NCI-H524 treated with DMSO at 0.1 percent for 48 hours (cell line): Measurements from ENCODE around the gene C10orf120.
A peak's percentile ranks its signal among the peaks of the same experiment; 100 is the strongest.

Source experiments
- DNase-seq: peaks from one replicate; lab custom pipeline; 2025; lab: John Stamatoyannopoulos, UW

C10orf120 gene

DNA sequence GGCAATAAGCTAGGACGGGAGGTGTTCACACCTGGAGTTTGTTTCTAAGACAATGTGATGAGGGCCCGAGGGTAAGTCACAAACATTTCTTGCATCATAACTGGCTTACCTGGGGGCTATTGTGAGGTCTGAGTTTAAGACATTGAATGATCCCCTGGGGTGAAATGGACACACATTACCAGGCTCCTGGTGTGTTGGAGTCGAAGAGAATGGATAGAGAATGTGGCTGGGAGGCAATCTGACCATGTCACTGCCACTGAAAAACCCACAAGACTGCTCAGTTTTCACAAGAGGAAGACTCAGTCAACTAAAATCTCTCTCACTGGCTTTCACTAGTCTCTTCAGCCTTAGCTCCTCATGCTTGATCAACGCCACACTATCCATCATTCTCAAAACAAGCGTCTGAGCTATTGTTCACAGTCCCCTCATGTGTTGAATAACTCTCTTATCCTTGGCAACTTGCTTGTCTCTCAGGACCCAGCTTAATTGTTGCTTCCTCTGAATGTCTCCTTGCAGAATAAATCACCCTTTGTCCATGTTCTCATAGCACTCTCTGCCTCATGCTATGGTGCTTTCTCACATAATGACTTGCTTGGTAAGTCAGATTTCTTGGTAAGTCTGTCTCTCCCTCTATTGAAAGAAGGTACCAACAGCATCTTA, at the start of gene C10orf120:
C10orf120 (minus strand) TSS at position 51 of the 660 bp plus-strand sequence. CDS start 56 bp downstream, outside the sequence.
- DNase-seq: no peak

DNA sequence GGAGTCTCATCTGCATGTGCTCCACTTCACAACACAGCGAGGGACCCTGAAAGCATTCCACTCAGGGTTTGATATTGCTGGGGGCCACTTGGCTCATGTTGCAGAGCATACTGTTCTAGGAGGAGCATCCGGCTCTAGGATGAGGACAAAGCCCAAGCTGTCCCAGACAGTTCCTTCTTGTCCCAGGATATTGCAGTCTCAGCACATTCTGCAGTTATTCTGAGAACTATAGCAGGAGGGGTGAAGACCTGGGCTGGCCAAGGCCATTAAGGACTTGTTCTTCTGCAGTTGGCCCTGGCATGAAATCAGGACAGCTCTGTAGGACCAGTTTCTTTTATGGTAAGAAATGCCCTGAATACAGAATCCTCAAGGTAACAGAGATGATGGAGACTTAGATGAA, 48.9 kb upstream of the C10orf120 start:
- DNase-seq: no peak

DNA sequence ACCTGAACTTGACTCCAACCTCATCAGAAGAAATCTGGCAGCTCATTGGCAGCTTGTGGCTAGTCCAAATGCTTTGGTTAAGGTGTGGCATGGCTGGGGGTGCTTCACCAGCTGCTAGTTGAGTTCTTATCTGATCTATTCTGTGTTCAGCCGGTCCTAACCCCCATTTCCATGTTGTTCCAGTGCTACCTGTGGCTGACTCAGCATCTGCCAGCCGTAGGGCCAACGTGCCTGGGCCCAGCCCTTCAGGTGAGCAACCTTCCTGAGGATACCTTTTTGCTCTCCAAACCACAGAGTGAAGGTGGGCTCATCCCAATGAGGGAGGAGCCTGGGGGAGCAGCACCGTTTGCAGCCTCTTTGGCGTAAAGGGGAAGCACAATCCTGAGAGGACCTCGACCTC, 46.8 kb upstream of the C10orf120 start:
- no peak for DNase-seq

DNA sequence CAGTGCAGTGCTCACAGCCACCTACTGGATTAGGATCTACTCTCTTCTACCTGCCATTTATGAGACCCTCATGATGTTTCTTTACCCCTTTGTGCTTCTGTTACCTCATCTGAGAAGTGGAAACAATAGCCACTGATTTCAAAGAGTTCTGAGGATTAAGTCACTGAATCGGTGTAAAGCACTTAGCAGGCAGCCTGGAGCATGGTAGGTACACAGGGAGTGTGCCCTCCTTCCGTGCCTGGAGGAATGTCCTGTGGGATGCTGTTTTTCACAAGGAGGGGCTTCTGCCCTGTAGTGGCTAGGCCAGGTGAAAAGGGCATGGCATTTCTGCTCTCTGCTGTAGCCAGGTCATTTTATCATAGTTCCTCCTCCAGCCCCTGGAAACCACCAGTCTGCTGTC, 44.6 kb upstream of the C10orf120 start:
- DNase-seq: no peak

DNA sequence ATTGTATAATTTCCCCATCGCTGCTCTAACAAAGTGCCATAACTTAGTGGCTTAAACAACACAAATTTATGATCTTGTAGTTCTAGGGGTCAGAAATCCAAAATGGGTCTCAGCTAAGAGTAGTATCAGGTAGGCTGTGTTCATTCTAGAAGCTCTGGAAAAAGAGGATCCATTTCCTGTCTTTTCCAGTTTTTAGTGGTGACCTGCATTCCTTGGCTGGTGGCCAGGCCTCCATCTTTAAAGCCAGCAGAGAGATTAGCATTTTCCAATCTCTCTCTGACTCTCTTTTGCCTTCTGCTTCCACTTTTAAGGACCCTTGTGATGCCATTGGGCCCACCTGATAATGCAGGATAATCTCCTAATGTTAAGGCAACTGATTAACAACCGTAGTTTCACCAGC, 41.0 kb upstream of the C10orf120 start:
- DNase-seq: peak; percentile 8

DNA sequence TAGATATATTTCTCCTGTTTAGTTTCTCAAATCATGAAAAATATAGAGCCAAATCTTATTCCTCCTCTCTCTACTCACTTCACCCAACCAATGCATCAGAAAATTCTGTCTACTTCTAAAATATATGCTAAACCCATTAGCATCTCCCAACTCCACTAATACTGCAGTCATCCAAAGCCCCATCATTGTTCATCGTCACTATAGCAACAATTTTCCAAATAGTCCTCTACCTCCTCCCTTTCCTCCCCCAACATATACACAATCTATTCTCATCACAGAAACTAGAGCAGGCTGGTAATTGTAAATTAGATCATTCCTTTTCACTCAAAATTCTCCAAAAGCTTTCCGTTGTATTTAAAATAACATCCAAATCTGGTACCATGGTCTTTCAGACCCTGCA, 38.4 kb upstream of the C10orf120 start:
- DNase-seq: no peak

DNA sequence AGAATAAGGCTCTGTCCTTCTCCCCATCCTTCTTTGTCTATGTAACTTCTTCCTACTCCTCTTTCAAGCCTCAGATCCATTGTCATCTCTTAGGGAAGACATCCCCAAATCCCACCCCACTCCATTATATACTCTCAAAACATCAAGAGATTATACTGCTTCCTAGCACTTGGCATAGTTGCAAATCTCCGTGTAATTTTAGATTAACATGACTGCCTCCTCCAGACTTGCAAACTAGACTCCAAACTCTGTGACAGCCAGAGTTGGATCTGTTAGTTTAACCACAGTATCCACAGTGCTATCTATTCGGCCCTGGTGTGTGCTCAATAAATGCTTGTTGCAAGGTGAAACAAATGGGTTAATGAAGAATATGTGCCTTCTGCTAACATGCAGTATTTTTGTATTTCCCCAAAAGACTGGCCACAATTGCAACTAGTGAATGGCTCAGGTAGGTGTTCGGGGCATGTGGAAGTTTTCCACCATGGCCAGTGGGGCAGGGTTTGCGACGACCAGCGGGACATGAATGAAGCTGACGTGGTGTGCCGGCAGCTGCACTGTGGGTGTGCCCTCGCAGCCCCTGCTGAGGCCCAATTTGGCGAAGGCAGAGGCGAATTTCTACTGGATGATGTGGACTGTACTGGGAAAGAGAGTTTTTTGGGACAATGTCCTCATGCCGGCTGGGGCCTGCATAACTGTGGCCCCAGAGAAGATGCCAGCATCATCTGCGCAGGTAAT, 34.5 kb upstream of the C10orf120 start:
- DNase-seq: no peak

DNA sequence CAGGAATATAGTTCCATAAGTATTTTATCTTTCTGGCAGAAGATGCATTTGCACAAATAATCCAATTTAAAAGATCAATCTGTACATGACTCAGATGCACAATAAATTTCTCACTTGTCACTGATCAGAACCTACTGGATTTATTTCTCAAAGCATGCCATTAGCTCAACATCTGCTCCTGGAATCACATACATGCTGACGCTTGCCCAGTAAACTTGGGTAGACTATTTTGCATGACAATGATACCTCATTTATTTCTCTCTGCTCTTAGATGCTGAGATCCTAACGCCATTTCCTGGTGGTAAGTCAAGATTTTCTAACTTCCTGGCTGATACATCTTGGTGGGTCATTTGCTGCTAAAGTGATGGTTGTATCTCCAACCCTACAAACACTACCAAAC, 33.8 kb upstream of the C10orf120 start:
- DNase-seq: no peak

DNA sequence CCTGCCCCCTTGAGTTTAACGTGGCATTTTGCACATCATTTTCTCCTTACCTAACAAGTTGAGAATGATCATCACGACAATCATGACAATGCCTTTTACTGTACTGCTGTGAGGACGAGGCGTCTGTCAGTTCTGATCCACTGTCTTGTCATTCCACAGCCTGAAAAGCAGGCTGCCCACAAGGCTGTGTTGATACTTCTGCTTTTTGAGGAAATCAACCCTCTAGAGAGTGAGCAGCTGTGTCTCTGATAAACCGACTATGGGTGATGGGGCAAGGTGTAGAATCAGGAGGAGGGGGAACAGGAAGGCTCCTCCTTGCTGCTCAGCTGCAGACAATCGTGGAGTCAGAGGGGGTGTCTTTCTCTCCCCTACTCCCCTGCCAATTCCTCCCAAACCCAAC, 30.6 kb upstream of the C10orf120 start:
- no peak for DNase-seq

DNA sequence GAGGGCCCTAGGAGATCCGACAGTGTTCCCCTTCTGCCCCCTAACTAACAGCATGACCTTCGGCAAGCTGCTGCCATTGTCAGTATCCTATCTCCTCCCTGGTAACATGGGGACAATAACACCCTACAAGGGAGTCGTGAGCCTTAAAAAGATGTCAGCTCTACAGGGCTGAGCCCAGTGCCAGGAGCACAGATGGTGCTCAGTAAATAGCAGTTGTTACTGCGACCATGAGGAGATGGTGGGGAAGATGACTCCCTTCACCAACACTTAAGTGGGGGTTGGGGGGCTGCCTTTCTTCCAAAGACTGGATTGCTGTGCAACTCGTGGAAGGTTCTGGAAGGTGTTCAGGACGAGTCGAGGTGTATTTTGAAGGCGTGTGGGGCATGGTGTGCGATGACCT, 29.5 kb upstream of the C10orf120 start:
- no peak for DNase-seq

DNA sequence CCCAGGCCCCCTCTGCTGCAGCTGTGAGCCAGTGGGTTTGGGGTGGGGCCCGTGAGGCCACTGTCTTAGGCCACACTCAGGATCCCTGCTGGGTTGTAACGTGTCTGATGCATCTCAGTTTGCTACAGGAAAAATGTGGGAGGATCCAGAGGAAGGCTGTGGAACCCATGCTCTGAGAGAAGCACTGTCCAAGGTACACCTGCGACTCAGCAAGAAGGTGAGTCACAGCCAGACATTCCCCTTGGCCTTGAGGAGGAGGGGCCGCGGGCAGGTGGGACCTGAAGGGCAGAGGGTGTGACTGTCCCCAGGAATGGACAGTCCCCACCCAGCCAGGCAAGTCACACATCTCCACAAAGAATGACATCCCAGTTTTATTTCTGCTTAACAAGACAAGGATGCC, 27.8 kb upstream of the C10orf120 start:
- no peak for DNase-seq

DNA sequence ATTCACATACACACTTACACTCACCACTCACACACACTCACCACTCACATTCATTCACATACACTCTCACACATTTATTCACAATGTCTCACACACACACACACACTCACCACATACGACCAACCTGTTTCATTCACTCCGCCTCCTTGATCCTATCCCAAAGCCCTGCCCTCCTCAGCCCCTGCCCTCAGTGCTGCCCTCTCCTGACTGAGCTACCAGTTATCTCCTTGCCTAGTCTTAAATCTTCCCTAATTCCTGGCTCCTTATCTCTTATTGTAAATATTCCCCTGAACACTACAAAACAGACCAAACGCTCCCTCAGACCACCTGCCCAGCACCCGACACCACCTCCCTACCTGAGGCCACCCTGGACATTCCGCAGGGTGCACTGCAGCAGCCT, 26.1 kb upstream of the C10orf120 start:
- DNase-seq: no peak

DNA sequence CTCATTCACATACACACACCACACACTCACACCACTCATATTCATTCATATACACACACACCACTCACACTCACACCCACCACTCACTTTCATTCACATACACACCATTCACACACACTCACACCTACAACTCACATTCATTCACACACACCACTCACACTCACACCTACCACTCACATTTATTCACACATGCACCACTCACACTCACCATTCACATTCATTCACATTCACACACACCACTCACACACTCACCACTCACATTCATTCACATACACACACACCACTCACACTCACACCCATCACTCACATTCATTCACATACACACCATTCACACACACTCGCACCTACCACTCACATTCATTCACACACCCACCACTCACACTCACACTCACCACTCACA, 25.4 kb upstream of the C10orf120 start:
- DNase-seq: no peak

DNA sequence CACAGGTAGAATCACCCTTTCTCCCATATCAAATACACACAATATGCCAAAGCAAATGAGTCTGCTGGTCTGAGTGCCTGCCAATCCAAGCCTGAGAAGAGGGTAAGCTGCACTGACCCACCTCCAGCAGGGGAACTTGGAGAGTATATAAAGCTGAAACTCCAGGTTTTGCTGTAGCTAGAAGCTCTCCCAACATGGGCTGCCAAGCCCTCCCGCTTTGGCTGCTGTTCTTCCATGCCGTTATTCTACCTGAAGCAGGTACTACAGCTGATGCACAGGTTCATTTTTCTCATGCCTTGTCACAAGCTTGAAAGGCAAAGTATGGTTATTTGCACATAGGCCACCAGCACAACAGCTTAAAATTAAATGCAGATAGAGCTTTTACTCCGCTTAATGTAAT, 21.5 kb upstream of the C10orf120 start:
- DNase-seq: no peak

DNA sequence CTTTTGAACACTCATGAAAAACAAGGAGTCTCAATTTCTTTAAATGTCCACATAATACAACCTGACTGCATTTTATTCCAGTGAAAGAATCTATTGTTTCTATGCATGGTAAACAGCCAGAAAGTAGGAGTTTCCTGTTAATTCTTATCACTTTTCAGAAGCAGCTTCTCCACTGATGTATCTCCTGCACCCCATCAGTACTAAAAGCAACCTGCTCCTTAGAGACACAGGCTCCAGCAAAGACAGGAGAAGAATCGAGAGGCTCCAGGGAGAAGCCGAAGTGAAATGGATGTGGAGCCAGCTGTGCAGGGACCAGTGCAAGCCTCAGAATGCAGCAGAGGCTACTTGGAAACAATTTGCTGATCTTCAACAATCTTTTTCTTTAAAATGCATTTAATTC, 16.4 kb upstream of the C10orf120 start:
- DNase-seq: no peak

DNA sequence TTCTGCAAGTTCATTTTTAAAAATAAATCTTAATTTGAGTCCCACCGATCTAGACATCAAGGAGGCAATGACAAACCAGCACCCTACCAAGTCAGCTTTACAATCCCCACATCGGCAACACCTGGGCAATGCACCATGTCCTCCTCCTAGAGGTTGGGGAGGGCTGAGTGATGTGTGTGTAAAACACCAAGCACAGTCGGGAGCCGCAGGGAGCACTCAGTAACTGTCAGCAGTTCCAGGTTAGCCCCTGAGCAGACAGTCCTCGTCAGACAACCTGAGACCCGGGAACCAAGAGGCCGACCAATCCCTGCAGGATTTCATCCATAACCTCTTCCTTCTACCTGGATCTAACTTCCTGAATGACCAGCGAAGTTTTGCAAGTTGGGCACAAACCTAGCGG, 15.9 kb upstream of the C10orf120 start:
- DNase-seq: no peak

DNA sequence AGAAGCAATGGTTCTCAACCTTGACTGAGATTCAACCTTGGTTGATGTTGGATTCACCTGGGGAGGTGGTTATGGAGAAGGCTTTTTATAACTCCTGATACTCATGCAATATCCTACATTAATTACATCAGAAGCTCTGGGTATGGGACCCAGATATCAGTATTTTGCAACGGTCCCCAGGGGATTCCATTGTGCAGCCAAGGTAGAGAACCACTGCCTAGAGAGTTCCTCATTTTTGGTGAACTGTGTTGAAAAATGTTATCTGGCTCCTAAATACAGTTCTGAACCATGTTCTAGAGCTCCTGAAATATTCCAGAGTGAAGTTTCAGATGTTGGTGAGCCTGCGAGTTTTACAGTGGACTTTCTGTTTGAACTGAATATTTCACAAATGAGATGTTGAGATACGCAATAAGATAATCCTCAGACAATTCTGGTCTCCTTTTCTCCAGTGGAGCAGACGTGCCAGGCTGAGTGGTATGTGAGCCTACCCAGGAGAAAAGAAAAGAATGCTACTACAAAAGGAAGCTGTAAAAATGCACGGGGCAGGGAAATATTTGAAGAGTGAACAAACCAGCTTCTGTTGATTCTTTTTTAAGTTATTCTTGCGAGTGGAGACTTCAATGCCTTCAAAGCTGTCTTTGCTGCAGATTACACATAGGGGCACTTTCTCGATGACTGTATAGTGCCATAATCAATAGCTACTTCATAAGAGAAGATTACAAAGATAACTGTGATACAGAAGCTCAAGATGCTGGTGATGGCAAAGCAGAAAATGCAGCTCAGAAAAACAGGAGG, 13.6 kb upstream of the C10orf120 start:
- DNase-seq: no peak

DNA sequence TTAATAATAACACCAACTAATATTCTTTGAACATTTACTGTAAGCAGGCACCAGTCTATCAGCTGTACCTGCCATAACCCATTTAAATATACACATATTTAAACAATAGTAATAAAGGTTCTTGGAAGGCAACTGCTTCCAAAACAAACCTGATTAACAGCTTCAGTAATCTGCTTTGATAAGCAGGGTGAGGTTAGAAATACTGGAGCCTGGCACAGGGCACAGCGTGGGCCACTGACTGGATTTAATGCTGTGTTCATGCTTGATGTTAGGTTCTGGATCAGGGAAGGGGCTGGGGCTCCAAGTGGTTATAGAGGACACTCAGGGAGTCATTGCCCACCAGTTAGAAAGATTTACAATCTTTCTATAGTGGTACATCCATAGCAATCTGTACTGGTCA, 10.9 kb upstream of the C10orf120 start:
- no peak for DNase-seq

DNA sequence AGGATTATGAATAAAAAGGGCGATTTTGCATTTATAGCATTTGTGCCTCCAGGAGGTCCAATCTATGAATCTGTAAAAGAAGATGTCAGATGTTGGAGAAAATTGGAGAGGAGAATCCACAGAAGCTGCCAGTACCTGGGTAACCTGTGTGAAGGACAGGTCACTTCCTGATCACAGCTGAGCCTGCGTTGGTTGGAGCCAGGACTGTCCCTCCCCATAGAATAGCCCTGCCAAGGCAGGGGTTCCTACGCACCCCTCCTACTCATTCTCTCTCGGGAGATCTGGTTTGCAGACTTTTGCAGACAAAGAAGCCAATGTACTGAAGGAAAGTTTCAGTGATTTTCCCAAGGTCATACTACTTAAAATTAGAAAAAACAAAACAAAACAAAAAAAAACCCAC, 10.3 kb upstream of the C10orf120 start:
- no peak for DNase-seq

DNA sequence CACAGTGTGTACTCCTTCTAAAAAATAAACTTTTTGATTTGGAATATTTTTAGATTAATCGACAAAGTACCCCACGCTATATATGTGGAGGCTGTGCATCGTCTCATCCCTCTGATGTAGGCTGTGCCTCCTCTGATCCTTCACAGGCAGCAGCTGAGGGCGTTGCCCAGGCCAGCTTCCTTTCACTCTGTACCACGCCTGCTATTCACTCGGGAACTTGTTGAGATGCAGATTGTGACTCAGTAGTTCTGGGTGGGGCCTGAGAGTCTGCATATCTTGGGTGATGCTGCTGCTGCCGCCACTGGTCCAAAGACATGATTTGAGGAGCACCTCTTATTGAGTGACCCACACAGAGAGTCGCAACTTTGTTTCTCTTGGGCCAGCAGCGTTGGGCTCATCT, 7.9 kb upstream of the C10orf120 start:
- no peak for DNase-seq

DNA sequence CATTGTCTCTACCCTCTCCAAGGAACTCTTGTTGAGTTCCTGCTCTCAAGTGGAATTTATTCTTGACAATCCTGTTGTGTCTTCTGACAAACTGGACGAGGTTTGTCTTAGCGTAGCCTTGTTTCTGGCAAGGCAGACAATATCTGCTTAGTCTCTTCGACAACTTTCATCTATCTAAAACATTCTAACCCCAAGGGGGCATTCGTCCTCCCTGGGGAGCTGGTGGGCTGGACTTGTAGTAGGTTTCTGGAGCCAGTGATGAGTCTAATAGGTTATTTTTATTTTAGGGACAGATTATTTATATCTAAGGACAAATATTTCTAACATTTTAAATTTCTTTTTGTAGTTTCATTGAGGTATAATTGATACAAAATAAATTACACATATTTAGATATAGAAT, 7.3 kb upstream of the C10orf120 start:
- no peak for DNase-seq

DNA sequence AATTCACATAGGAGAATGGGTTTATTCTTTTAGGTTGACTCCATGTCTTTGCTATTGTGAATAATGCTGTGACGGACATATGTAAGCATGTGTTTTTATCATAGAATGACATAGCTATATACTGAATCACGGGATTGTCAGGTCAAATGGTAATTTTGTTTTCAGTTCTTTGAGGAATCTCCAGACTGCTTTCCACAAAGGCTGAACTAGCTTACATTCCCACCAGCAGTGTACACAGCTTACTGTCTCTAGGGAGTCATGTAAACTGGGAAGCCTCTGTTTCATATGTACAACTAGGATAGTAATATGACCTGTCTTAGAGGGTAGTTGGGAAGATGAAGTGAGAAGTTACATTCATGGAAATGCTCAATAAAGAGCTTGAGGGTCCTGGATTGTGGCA, 6.8 kb upstream of the C10orf120 start:
- DNase-seq: no peak
